Measurements from ENCODE around the gene ZNF326. TPM values are rescaled to one million over a fixed set of nuclear protein-coding genes. Genes with fewer than 3 reads are reported as not detected.
"Not testable (repeated sequence)": the region's sequence is repeated elsewhere in the genome, so short reads cannot be mapped to it uniquely, and the experiment has no call there.

Gene ZNF326
- total and polyA plus RNA-seq, 10 of the 15 experiments (the other 5 are each of a cell fraction or from before 2014, with no cell fraction given), result 7.1 to 29.4 (median 21.9) TPM

GRCh38 chr1:90062700-90063643 is 68.1 kb downstream of the ZNF326 start:
- CTCF ChIA-PET; H3K27ac ChIP-seq (ENCODE audit: control insufficient read depth, insufficient read depth); FAIRE-seq; H3K4me2 ChIP-seq (ENCODE audit: control insufficient read depth, insufficient read depth); H3K4me1 ChIP-seq (ENCODE audit: control insufficient read depth, insufficient read depth, low read length); in situ Hi-C loops (cut with MboI); H3K27me3 ChIP-seq (replicated peaks in 1 of 2; ENCODE audit: control insufficient read depth in 2 of 2, insufficient read depth in 2 of 2, low read length in 1 of 2); H3K4me3 ChIP-seq; POLR2A ChIA-PET; H2AFZ ChIP-seq (ENCODE audit: control insufficient read depth, low read depth, low read length); BruUV-seq (replicated peaks); intact Hi-C loops (cut with micrococcal nuclease; ENCODE audit: unreplicated experiment); H4K20me1 ChIP-seq (ENCODE audit: control insufficient read depth, insufficient read depth); RAD21 ChIA-PET (ENCODE audit: unreplicated experiment); H3K9me3 ChIP-seq (replicated peaks; ENCODE audit: control insufficient read depth, insufficient read depth, low read length); SMC1A ChIA-PET (ENCODE audit: uncharacterized antibody, unreplicated experiment); H3K36me3 ChIP-seq (ENCODE audit: control insufficient read depth in 2 of 2, insufficient read depth in 2 of 2, low read length in 1 of 2); H3K79me2 ChIP-seq (ENCODE audit: control insufficient read depth, insufficient read depth, low read length); H3K9ac ChIP-seq (ENCODE audit: control insufficient read depth, insufficient read depth, low read length); DNase-seq (ENCODE audit: low read depth, low spot score); ATAC-seq: not testable (repeated sequence)
- peak; percentile 56; the same call in 1 of the 2 replicates for TF ChIP-seq SPI1 (IDR thresholded peaks at IDR 0.05; ENCODE audit: borderline replicate concordance, insufficient read depth, low read depth, low read length)
- 66% methylated on average over 29 of the region's 31 CpGs for WGBS (ENCODE audit: insufficient coverage, insufficient replicate concordance, low lambda C conversion rate, missing lambda C conversion rate)

- H3K36me3 ChIP-seq (ENCODE audit: control insufficient read depth in 2 of 2, insufficient read depth in 2 of 2, low read length in 1 of 2); POLR2A ChIA-PET; BruUV-seq (replicated peaks); FAIRE-seq; H3K4me2 ChIP-seq (ENCODE audit: control insufficient read depth, insufficient read depth); DNase-seq (ENCODE audit: low read depth, low spot score); ATAC-seq; H3K4me3 ChIP-seq; H4K20me1 ChIP-seq (ENCODE audit: control insufficient read depth, insufficient read depth); H3K4me1 ChIP-seq (ENCODE audit: control insufficient read depth, insufficient read depth, low read length); H3K27ac ChIP-seq (ENCODE audit: control insufficient read depth, insufficient read depth); H3K27me3 ChIP-seq (replicated peaks in 1 of 2; ENCODE audit: control insufficient read depth in 2 of 2, insufficient read depth in 2 of 2, low read length in 1 of 2); H3K9ac ChIP-seq (ENCODE audit: control insufficient read depth, insufficient read depth, low read length); CTCF ChIA-PET; H3K79me2 ChIP-seq (ENCODE audit: control insufficient read depth, insufficient read depth, low read length); in situ Hi-C loops (cut with MboI); intact Hi-C loops (cut with micrococcal nuclease; ENCODE audit: unreplicated experiment); H3K9me3 ChIP-seq (replicated peaks; ENCODE audit: control insufficient read depth, insufficient read depth, low read length); H2AFZ ChIP-seq (ENCODE audit: control insufficient read depth, low read depth, low read length); SMC1A ChIA-PET (ENCODE audit: uncharacterized antibody, unreplicated experiment); RAD21 ChIA-PET (ENCODE audit: unreplicated experiment): not testable (repeated sequence)
- WGBS (ENCODE audit: insufficient coverage, insufficient replicate concordance, low lambda C conversion rate, missing lambda C conversion rate), result 43% methylated on average over 6 of the region's 6 CpGs
Observed at GRCh38 chr1:90064109-90064508, 69.2 kb downstream of the ZNF326 start.
